PC-3 (cell line): ENCODE data around the gene CIAO2B. TPM values are rescaled to one million over a fixed set of nuclear protein-coding genes. Genes with fewer than 3 reads are reported as not detected.

Source experiments
- ATAC-seq: fragments of 200-7000 bp; cut with Tn5 transposase; 2 replicates; pipeline ENCODE4 v1.9.1; 2020; ENCODE audit warnings: mild to moderate bottlenecking, moderate library complexity
- BruUV-seq: library from RNA; stranded (reverse); fragments of 400-500 nt; replicated peaks from 2 replicates; lab custom pipeline; 2021; lab: Mats Ljungman, UMichigan
- CTCF ChIA-PET: fragments of 300-600 bp; sonication (Branson Sonifier 250); formaldehyde crosslinking; loops from one replicate; lab custom pipeline; 2022; ENCODE audit warnings: antibody characterized with exemption; lab: Charles Lee
- POLR2A ChIA-PET: fragments of 300-600 bp; sonication (Branson Sonifier 250); formaldehyde crosslinking; loops from one replicate; lab custom pipeline; 2022; ENCODE audit warnings: antibody characterized with exemption; ENCODE audit not compliant: unreplicated experiment; lab: Charles Lee
- DNase-seq: peaks from one replicate; pipeline ENCODE4 v3.0.0-alpha.2; 2015
- H2AFZ ChIP-seq: fragments of 300-600 bp; sonication (generic); 2 replicates; pipeline ENCODE4 v1.6.0; 2016; ENCODE audit warnings: antibody characterized with exemption, low read length
- H3F3A ChIP-seq: fragments of 300-600 bp; sonication (generic); one replicate; pipeline ENCODE4 v1.6.0; 2017; ENCODE audit warnings: antibody characterized with exemption, low read length, control low read depth, mild to moderate bottlenecking; ENCODE audit not compliant: unreplicated experiment
- H3K27ac ChIP-seq: fragments of 300-600 bp; sonication (generic); 2 replicates; pipeline ENCODE4 v1.5.1; 2016; ENCODE audit warnings: mild to moderate bottlenecking, low read length
- H3K27me3 ChIP-seq: fragments of 300-600 bp; sonication (generic); 2 replicates; pipeline ENCODE4 v1.6.1; 2016; ENCODE audit warnings: low read length, mixed read lengths
- H3K36me3 ChIP-seq: fragments of 300-600 bp; sonication (generic); 2 replicates; pipeline ENCODE4 v1.6.1; 2016; ENCODE audit warnings: low read depth, mixed run types, low read length, mixed read lengths
- H3K4me1 ChIP-seq: fragments of 300-600 bp; sonication (generic); 2 replicates; pipeline ENCODE4 v1.5.1; 2016; ENCODE audit warnings: low read length; ENCODE audit not compliant: insufficient read depth
- H3K4me2 ChIP-seq: fragments of 300-600 bp; sonication (generic); 2 replicates; pipeline ENCODE4 v1.6.0; 2016; ENCODE audit warnings: low read length
- H3K4me3 ChIP-seq: fragments of 300-600 bp; sonication (generic); 2 replicates; pipeline ENCODE4 v1.5.1; 2016; ENCODE audit warnings: mild to moderate bottlenecking, low read length, mixed read lengths
- H3K79me2 ChIP-seq: fragments of 300-600 bp; sonication (generic); 2 replicates; pipeline ENCODE4 v1.6.1; 2017; ENCODE audit warnings: low read length, mixed read lengths
- H3K9ac ChIP-seq: fragments of 300-600 bp; sonication (generic); 2 replicates; pipeline ENCODE4 v1.6.0; 2016; ENCODE audit warnings: mild to moderate bottlenecking, low read length
- H3K9me2 ChIP-seq: fragments of 300-600 bp; sonication (generic); replicated peaks from 2 replicates; pipeline ENCODE4 v1.6.1; 2016; ENCODE audit warnings: mixed run types, low read length, mixed read lengths
- H3K9me3 ChIP-seq: fragments of 300-600 bp; sonication (generic); 2 replicates; pipeline ENCODE4 v1.6.1; 2016; ENCODE audit warnings: low read length, mixed read lengths
- H4K20me1 ChIP-seq: fragments of 300-600 bp; sonication (generic); 2 replicates; pipeline ENCODE4 v1.6.1; 2016; ENCODE audit warnings: low read length, mixed read lengths
- EZH2 ChIP-seq: fragments of 300-600 bp; sonication (generic); IDR thresholded peaks from one replicate; pipeline ENCODE4 v1.6.1; 2017; ENCODE audit warnings: antibody characterized with exemption, mild to moderate bottlenecking, low read length; ENCODE audit not compliant: unreplicated experiment
- EZH2phosphoT487 ChIP-seq: fragments of 300-600 bp; sonication (generic); IDR thresholded peaks from 2 replicates; pipeline ENCODE4 v1.6.1; 2018; ENCODE audit warnings: mild to moderate bottlenecking, antibody characterized with exemption, low read length, borderline replicate concordance
- intact Hi-C: fragments of 100-400 bp; cut with micrococcal nuclease; formaldehyde crosslinking; loops from 2 replicates; pipeline ENCODE4 v1.9.0; 2023
- total RNA-seq: library from RNA; depleted of rRNA; stranded (reverse); fragments of >200 nt; gene quantifications from 2 replicates; pipeline ENCODE4 v1.2.3, GENCODE V29; 2014
- TF ChIP-seq, protein P1 (sequence below): fragments of 300-600 bp; sonication (generic); conservative IDR thresholded peaks from 2 replicates; pipeline ENCODE4 v1.5.1; 2017; ENCODE audit warnings: antibody characterized with exemption, low read depth, mild to moderate bottlenecking, low read length

CIAO2B gene
- total RNA-seq, 1 experiment from 2014 or later: 172 TPM

DNA sequence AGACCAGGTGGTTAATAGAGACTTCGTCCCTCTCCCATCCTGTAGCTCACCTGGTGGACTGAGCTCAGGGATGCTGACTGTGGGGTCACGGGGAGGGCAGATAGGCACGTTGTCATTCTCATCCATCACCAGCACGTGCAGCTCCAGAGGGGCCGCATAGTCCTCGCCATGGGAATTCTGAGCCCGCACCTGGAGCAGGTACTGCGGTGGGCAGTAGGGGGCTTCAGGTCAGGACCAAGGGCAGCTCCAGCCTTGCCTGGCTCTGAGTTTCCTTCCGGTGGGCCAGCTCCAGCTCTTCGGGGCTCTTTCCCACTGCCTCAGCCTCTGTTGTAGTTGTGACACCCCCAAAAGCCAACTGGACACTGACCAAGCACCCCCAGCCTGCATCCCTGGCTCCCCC lies 21.1 kb downstream of the CIAO2B start:
- H3K36me3 ChIP-seq: no peaks in the 10 kb centered on the region
- BruUV-seq: no TSS peak
- no peak overlapping the region for H3K9ac ChIP-seq
- no peaks in the 10 kb centered on the region for H4K20me1 ChIP-seq
- ChIA-PET CTCF (no interaction called here), POLR2A (no interaction called here)
- H3K27me3 ChIP-seq: no peaks in the 10 kb centered on the region
- H3K4me3 ChIP-seq: no peak overlapping the region
- no peaks in the 10 kb centered on the region for H3K4me1 ChIP-seq
- intact Hi-C loops: no loop called here
- no peak overlapping the region for H3K27ac ChIP-seq
- H3K4me2 ChIP-seq: no peak overlapping the region
- no peak for ATAC-seq
- no peak for DNase-seq
- H3F3A ChIP-seq: no peaks in the 10 kb centered on the region
- no peaks in the 10 kb centered on the region for H3K79me2 ChIP-seq
- TF ChIP-seq EZH2phosphoT487: no peak
- no peak for TF ChIP-seq EZH2
- TF ChIP-seq, protein P1, sequence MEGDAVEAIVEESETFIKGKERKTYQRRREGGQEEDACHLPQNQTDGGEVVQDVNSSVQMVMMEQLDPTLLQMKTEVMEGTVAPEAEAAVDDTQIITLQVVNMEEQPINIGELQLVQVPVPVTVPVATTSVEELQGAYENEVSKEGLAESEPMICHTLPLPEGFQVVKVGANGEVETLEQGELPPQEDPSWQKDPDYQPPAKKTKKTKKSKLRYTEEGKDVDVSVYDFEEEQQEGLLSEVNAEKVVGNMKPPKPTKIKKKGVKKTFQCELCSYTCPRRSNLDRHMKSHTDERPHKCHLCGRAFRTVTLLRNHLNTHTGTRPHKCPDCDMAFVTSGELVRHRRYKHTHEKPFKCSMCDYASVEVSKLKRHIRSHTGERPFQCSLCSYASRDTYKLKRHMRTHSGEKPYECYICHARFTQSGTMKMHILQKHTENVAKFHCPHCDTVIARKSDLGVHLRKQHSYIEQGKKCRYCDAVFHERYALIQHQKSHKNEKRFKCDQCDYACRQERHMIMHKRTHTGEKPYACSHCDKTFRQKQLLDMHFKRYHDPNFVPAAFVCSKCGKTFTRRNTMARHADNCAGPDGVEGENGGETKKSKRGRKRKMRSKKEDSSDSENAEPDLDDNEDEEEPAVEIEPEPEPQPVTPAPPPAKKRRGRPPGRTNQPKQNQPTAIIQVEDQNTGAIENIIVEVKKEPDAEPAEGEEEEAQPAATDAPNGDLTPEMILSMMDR: no peak
- H2AFZ ChIP-seq: no peak overlapping the region
- H3K9me2 ChIP-seq: no peaks in the 10 kb centered on the region
- H3K9me3 ChIP-seq: no peaks in the 10 kb centered on the region

GRCh38 chr16:66911801-66912200 lies 22.4 kb downstream of the CIAO2B start:
- no peak for ATAC-seq
- ChIA-PET CTCF (no interaction called here), POLR2A (no interaction called here)

DNA sequence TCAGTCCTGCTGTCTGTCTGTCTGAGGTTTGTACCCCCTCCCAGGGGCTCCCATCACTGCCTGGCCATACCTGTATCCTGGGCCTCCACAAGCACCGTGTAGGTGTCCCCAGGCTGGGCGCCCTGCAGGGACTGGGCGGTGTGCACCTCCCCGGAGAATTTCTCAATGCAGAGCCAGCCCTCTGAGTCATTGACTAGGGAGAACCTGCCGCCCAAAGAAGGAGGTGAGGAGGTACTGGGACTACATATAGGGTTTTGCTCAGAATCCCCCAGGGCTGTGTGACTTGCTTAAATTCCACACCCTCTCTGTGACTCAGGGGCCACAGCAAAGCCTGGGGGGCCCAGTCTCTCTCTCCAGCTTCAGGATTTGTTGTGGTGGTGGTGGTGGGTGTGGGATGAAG lies 23.1 kb downstream of the CIAO2B start:
- Histone ChIP-seq H3K79me2 (no peaks in the 10 kb centered on the region), H3K4me1 (no peaks in the 10 kb centered on the region), H3K9me2 (no peaks in the 10 kb centered on the region), H4K20me1 (no peaks in the 10 kb centered on the region), H3K36me3 (no peaks in the 10 kb centered on the region), H3K4me3 (no peak overlapping the region), H3K27me3 (no peaks in the 10 kb centered on the region), H2AFZ (no peak overlapping the region), H3K9me3 (no peaks in the 10 kb centered on the region), H3F3A (no peaks in the 10 kb centered on the region), H3K9ac (no peak overlapping the region), H3K27ac (no peak overlapping the region), H3K4me2 (no peak overlapping the region)
- DNase-seq (peak; percentile 37), ATAC-seq (peak; percentile 37; the same call in 1 of the 2 replicates)
- intact Hi-C loops: no loop called here
- CTCF ChIA-PET: no interaction called here
- TF ChIP-seq, protein P1: no peak
- TF ChIP-seq EZH2phosphoT487 (no peak), EZH2 (no peak)
- no TSS peak for BruUV-seq
- POLR2A ChIA-PET: no interaction called here

More at GRCh38 chr16:66911801-66912200, 22.4 kb downstream of the CIAO2B start:
- Histone ChIP-seq H3K4me2 (no peak overlapping the region), H3K36me3 (no peaks in the 10 kb centered on the region), H3K27ac (no peak overlapping the region), H2AFZ (no peak overlapping the region), H4K20me1 (no peaks in the 10 kb centered on the region), H3K4me3 (no peak overlapping the region), H3K9ac (no peak overlapping the region), H3F3A (no peaks in the 10 kb centered on the region), H3K27me3 (no peaks in the 10 kb centered on the region), H3K9me3 (no peaks in the 10 kb centered on the region), H3K9me2 (no peaks in the 10 kb centered on the region), H3K79me2 (no peaks in the 10 kb centered on the region), H3K4me1 (no peaks in the 10 kb centered on the region)
- BruUV-seq: no TSS peak
- no peak for DNase-seq
- intact Hi-C loops: no loop called here
- no peak for TF ChIP-seq EZH2
- TF ChIP-seq EZH2phosphoT487: no peak
- TF ChIP-seq, protein P1: no peak
